ENCODE measurements around the gene CPNE5. TPM values are rescaled to one million over a fixed set of nuclear protein-coding genes. Genes with fewer than 3 reads are reported as not detected.

Gene CPNE5
- total and polyA plus RNA-seq, 3 donors from 2014 or later, result 44.2 to 137 (median 97.8) TPM

DNA sequence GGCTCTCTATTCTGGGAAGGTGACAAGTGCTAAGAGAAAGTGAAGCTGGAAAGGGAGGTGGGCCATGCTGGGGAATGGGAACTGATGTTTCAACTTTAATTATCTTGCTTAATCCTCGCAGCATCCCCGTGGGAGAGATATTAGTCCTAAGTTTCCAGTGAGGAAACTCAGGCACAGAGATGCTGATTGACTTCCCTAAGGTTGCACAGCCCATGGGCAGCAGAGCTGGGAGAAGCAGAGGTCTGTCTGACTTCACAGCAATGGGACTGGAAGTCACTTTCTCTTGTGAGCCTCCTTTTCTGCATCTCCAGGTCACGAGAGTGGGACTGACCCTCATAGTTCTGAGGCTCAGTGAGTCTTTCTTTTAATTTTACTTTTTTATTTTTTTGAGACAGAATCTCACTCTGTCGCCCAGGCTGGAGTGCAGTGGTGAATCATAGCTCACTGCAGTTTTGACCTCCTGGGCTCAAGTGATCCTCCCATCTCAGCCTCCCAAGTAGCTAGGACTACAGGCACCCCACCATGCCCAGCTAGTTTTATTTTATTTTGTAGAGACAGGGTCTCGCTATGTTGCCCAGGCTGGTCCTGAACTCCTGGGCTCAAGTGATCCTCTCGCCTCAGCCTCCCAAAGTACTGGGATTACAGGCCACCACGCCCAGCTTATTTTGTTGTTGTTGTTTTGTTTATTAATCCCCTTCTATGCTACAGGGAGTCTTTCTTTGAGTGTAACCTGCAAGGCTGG, 139.0 kb downstream of the CPNE5 start:
- DNase-seq, result no peak

DNA sequence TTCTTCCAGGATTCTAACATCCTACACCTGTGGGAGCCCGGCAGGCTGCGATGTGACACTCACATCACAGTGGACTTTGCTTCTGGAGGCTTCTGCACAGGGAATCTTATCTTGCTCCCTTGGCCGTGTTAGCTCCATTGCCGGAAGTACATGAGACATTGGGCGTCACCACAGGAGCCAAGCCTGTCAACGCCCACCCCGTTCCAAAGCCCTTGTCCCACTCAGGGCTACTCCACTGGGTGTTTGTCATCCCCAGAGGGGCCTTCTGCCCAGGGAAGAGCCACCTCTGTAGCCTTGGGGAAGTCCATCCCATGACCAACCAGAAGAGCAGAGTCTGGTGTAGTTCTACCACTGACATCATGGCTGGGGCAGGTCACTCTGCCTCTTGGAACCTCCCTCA, 139.9 kb downstream of the CPNE5 start:
- Histone ChIP-seq H3K4me3 (no peak overlapping the region), H3K36me3 (ENCODE audit: low read depth, missing control alignments) (no peaks in the 10 kb centered on the region), H3K9me3 (no peaks in the 10 kb centered on the region), H3K27me3 (no peaks in the 10 kb centered on the region), H3K4me1 (no peaks in the 10 kb centered on the region), H3K27ac (no peak overlapping the region)
- 64 to 67% methylated on average over 7 of the region's 7 CpGs for WGBS, 2 donors
- intact Hi-C loops (cut with DNase I; ENCODE audit: low total_unique reads), result no loop called here
- no peak for TF ChIP-seq POLR2A (IDR thresholded peaks at IDR 0.05)
- TF ChIP-seq, protein P1, sequence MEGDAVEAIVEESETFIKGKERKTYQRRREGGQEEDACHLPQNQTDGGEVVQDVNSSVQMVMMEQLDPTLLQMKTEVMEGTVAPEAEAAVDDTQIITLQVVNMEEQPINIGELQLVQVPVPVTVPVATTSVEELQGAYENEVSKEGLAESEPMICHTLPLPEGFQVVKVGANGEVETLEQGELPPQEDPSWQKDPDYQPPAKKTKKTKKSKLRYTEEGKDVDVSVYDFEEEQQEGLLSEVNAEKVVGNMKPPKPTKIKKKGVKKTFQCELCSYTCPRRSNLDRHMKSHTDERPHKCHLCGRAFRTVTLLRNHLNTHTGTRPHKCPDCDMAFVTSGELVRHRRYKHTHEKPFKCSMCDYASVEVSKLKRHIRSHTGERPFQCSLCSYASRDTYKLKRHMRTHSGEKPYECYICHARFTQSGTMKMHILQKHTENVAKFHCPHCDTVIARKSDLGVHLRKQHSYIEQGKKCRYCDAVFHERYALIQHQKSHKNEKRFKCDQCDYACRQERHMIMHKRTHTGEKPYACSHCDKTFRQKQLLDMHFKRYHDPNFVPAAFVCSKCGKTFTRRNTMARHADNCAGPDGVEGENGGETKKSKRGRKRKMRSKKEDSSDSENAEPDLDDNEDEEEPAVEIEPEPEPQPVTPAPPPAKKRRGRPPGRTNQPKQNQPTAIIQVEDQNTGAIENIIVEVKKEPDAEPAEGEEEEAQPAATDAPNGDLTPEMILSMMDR (IDR thresholded peaks at IDR 0.05), result no peak
- DNase-seq, result no peak

More for the DNA sequence above, 139.0 kb downstream of the CPNE5 start:
- no peak overlapping the region for H3K27ac ChIP-seq
- no peak for TF ChIP-seq POLR2A (IDR thresholded peaks at IDR 0.05)
- TF ChIP-seq, protein P1 (IDR thresholded peaks at IDR 0.05), result no peak
- H3K27me3 ChIP-seq, result no peaks in the 10 kb centered on the region
- no peaks in the 10 kb centered on the region for H3K4me1 ChIP-seq
- intact Hi-C loops (cut with DNase I; ENCODE audit: low total_unique reads), result no loop called here
- H3K9me3 ChIP-seq, result no peaks in the 10 kb centered on the region
- WGBS, 2 donors, result 84 to 92% methylated on average over 7 of the region's 7 CpGs
- no peak overlapping the region for H3K4me3 ChIP-seq
- no peaks in the 10 kb centered on the region for H3K36me3 ChIP-seq (ENCODE audit: low read depth, missing control alignments)

DNA sequence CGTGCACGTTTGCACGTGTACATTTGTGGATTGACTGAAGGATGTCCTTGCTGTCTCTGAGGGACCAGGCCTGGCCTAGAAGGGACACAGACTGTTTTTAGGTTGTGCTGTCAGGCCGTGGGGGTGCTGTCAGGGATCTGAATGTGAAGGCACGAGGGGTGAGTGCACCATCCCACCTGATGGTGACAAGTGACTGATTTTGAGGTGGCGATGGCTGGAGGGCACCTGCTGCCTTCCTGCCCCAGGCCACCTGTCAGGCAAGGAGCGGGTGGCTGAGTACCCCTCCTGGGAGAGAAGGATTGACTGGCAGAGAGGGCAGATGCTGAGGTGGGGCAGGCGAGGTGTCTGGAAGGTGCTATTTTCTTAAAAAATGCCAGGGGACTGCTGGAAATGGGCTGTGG, 140.4 kb downstream of the CPNE5 start:
- Histone ChIP-seq H3K27ac (no peak overlapping the region), H3K4me3 (no peak overlapping the region), H3K9me3 (no peaks in the 10 kb centered on the region), H3K4me1 (no peaks in the 10 kb centered on the region), H3K27me3 (no peaks in the 10 kb centered on the region), H3K36me3 (ENCODE audit: low read depth, missing control alignments) (no peaks in the 10 kb centered on the region)
- intact Hi-C loops (cut with DNase I; ENCODE audit: low total_unique reads), result no loop called here
- TF ChIP-seq, protein P1 (IDR thresholded peaks at IDR 0.05), result no peak
- no peak for TF ChIP-seq POLR2A (IDR thresholded peaks at IDR 0.05)
- WGBS, 2 donors, result 89 to 91% methylated on average over 8 of the region's 8 CpGs
- no peak for DNase-seq

DNA sequence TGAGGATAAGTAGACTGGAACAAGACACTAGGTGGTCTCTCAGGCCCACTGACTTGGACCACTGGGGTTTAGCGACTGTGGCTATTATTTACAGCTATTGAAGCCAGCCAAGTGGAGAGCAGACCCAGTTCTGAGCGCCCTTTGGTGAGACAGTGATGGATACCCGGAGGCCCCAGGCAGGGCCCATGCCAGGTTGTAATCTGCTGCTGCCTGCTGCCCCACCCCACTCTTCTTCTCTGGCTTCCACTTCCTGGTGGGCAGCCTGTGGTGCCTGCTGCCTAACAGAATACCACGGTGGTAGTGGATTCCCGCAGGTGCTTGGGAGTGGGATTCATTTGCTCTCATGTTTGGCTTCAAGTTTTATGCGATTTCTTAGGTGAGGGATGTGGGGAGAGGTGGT, 141.0 kb downstream of the CPNE5 start:
- H3K36me3 ChIP-seq (ENCODE audit: low read depth, missing control alignments), result no peaks in the 10 kb centered on the region
- WGBS, 2 donors, result 85 to 87% methylated on average over 6 of the region's 6 CpGs
- intact Hi-C loops (cut with DNase I; ENCODE audit: low total_unique reads), result no loop called here

More for the DNA sequence above, 141.0 kb downstream of the CPNE5 start:
- Histone ChIP-seq H3K4me1 (peaks cover under 1% of the 10 kb centered on the region), H3K9me3 (no peaks in the 10 kb centered on the region), H3K4me3 (no peak overlapping the region), H3K27ac (no peak overlapping the region), H3K27me3 (no peaks in the 10 kb centered on the region)
- TF ChIP-seq POLR2A (IDR thresholded peaks at IDR 0.05), result no peak
- TF ChIP-seq, protein P1 (IDR thresholded peaks at IDR 0.05), result no peak
- no peak for DNase-seq
